NB4 (cell line): ENCODE results near the gene FOXD4L6.
"Not testable (repeated sequence)": the region's sequence is repeated elsewhere in the genome, so short reads cannot be mapped to it uniquely, and the experiment has no call there.

Experiments
- MYC ChIP-seq: IDR thresholded peaks from 2 replicates; pipeline ENCODE4 v1.6.1; 2011; ENCODE audit warnings: low read depth, low read length
- POLR2A ChIP-seq: IDR thresholded peaks from 2 replicates; pipeline ENCODE4 v1.6.1; 2011; ENCODE audit warnings: mild to moderate bottlenecking; ENCODE audit not compliant: insufficient read length; ENCODE audit errors: extremely low read depth
- TF ChIP-seq, protein P1 (sequence below): IDR thresholded peaks from one replicate; pipeline ENCODE4 v1.5.1; 2012; ENCODE audit warnings: low read depth, low read length
- TF ChIP-seq, protein P2 (sequence below): IDR thresholded peaks from 2 replicates; pipeline ENCODE4 v1.6.1; 2011; ENCODE audit warnings: low read depth, low read length

DNA sequence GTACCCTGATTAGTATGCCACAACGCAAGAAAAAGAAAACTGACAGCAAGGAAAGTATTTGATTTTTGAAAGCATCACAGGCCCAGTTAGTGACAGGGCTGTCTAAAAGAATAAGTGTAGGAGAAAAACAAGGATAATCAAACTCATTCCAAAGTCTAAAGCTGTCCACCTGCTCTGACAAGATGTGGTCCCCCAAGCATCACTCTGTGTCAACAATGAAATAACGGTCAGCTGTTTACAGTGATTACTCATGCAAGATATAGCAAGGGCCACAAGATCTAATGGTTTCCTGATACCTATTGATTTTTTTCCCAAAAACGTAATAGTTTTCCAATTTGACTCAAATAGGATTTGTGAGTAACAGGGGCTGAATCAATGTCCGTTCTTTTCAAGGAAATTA, 46.5 kb upstream of the FOXD4L6 start:
- TF ChIP-seq, protein P1, sequence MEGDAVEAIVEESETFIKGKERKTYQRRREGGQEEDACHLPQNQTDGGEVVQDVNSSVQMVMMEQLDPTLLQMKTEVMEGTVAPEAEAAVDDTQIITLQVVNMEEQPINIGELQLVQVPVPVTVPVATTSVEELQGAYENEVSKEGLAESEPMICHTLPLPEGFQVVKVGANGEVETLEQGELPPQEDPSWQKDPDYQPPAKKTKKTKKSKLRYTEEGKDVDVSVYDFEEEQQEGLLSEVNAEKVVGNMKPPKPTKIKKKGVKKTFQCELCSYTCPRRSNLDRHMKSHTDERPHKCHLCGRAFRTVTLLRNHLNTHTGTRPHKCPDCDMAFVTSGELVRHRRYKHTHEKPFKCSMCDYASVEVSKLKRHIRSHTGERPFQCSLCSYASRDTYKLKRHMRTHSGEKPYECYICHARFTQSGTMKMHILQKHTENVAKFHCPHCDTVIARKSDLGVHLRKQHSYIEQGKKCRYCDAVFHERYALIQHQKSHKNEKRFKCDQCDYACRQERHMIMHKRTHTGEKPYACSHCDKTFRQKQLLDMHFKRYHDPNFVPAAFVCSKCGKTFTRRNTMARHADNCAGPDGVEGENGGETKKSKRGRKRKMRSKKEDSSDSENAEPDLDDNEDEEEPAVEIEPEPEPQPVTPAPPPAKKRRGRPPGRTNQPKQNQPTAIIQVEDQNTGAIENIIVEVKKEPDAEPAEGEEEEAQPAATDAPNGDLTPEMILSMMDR: not testable (repeated sequence)
- not testable (repeated sequence) for TF ChIP-seq POLR2A, MYC
- TF ChIP-seq, protein P2, sequence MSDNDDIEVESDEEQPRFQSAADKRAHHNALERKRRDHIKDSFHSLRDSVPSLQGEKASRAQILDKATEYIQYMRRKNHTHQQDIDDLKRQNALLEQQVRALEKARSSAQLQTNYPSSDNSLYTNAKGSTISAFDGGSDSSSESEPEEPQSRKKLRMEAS: not testable (repeated sequence)
